Measurements from ENCODE around the gene HSF5. TPM values are rescaled to one million over a fixed set of nuclear protein-coding genes. Genes with fewer than 3 reads are reported as not detected.

HSF5 gene
- total RNA-seq, 1 donor from 2014 or later = not detected

- Mint-ChIP-seq H3K4me1 (ENCODE audit: unreplicated experiment) (peaks cover 6% of the 10 kb centered on the region), H3K4me3 (ENCODE audit: unreplicated experiment) (no peak overlapping the region), H3K36me3 (ENCODE audit: unreplicated experiment) (no peaks in the 10 kb centered on the region), H3K27ac (ENCODE audit: unreplicated experiment) (no peak overlapping the region), H3K27me3 (ENCODE audit: unreplicated experiment) (peaks cover 53% of the 10 kb centered on the region), H3K9me3 (ENCODE audit: unreplicated experiment) (no peaks in the 10 kb centered on the region)
- no peak for DNase-seq (ENCODE audit: extremely low spot score, unreplicated experiment)
- no peak for TF ChIP-seq CTCF (IDR thresholded peaks at IDR 0.05)
Observed at GRCh38 chr17:58414596-58414997, 73.6 kb downstream of the HSF5 start.

- DNase-seq (ENCODE audit: extremely low spot score, unreplicated experiment) = no peak
- Mint-ChIP-seq H3K4me1 (ENCODE audit: unreplicated experiment) (peaks cover 6% of the 10 kb centered on the region), H3K27ac (ENCODE audit: unreplicated experiment) (no peak overlapping the region), H3K36me3 (ENCODE audit: unreplicated experiment) (no peaks in the 10 kb centered on the region), H3K4me3 (ENCODE audit: unreplicated experiment) (no peak overlapping the region), H3K27me3 (ENCODE audit: unreplicated experiment) (peaks cover 55% of the 10 kb centered on the region), H3K9me3 (ENCODE audit: unreplicated experiment) (no peaks in the 10 kb centered on the region)
- TF ChIP-seq CTCF (IDR thresholded peaks at IDR 0.05) = no peak
Observed at GRCh38 chr17:58413684-58414083, 74.5 kb downstream of the HSF5 start.

GRCh38 chr17:58412961-58413586 lies 75.1 kb downstream of the HSF5 start:
- no peaks in the 10 kb centered on the region for H3K9me3 Mint-ChIP-seq (ENCODE audit: unreplicated experiment)
- peaks cover 6% of the 10 kb centered on the region for H3K4me1 Mint-ChIP-seq (ENCODE audit: unreplicated experiment)
- no peak for TF ChIP-seq CTCF (IDR thresholded peaks at IDR 0.05)
- peaks cover 52% of the 10 kb centered on the region for H3K27me3 Mint-ChIP-seq (ENCODE audit: unreplicated experiment)
- H3K4me3 Mint-ChIP-seq (ENCODE audit: unreplicated experiment) = no peak overlapping the region
- no peaks in the 10 kb centered on the region for H3K36me3 Mint-ChIP-seq (ENCODE audit: unreplicated experiment)
- DNase-seq (ENCODE audit: extremely low spot score, unreplicated experiment) = no peak
- no peak overlapping the region for H3K27ac Mint-ChIP-seq (ENCODE audit: unreplicated experiment)

- H3K36me3 Mint-ChIP-seq (ENCODE audit: unreplicated experiment) = no peaks in the 10 kb centered on the region
- no peak for DNase-seq (ENCODE audit: extremely low spot score, unreplicated experiment)
- no peak overlapping the region for H3K27ac Mint-ChIP-seq (ENCODE audit: unreplicated experiment)
- H3K27me3 Mint-ChIP-seq (ENCODE audit: unreplicated experiment) = peaks cover 52% of the 10 kb centered on the region
- peaks cover under 1% of the 10 kb centered on the region for H3K4me1 Mint-ChIP-seq (ENCODE audit: unreplicated experiment)
- no peak overlapping the region for H3K4me3 Mint-ChIP-seq (ENCODE audit: unreplicated experiment)
- no peak for TF ChIP-seq CTCF (IDR thresholded peaks at IDR 0.05)
- no peaks in the 10 kb centered on the region for H3K9me3 Mint-ChIP-seq (ENCODE audit: unreplicated experiment)
Observed at GRCh38 chr17:58412064-58412703, 76.0 kb downstream of the HSF5 start.

GRCh38 chr17:58411408-58411894 lies 76.8 kb downstream of the HSF5 start:
- Mint-ChIP-seq H3K27me3 (ENCODE audit: unreplicated experiment) (peaks cover 49% of the 10 kb centered on the region), H3K9me3 (ENCODE audit: unreplicated experiment) (no peaks in the 10 kb centered on the region), H3K36me3 (ENCODE audit: unreplicated experiment) (no peaks in the 10 kb centered on the region), H3K4me1 (ENCODE audit: unreplicated experiment) (no peaks in the 10 kb centered on the region), H3K4me3 (ENCODE audit: unreplicated experiment) (no peak overlapping the region), H3K27ac (ENCODE audit: unreplicated experiment) (no peak overlapping the region)
- DNase-seq (ENCODE audit: extremely low spot score, unreplicated experiment) = no peak
- TF ChIP-seq CTCF (IDR thresholded peaks at IDR 0.05) = no peak
